Measurements from ENCODE around the gene ATP1B2. TPM values are rescaled to one million over a fixed set of nuclear protein-coding genes. Genes with fewer than 3 reads are reported as not detected.

Gene ATP1B2
- total RNA-seq, 3 donors from 2014 or later, result 0.41 to 8.7 (median 0.67) TPM

GRCh38 chr17:7613769-7614424, 36.8 kb upstream of the ATP1B2 start:
- H3K4me1 ChIP-seq (ENCODE audit: low read depth), result peaks cover 20% of the 10 kb centered on the region
- intact Hi-C loops (cut with DNase I, micrococcal nuclease), result no loop called here
- peak overlapping the region; percentile 67 for H3K4me3 ChIP-seq
- DNase-seq, result peak in 1 of 3 donors; percentile 57
- no peaks in the 10 kb centered on the region for H3K36me3 ChIP-seq (ENCODE audit: low read depth)
- no peak for TF ChIP-seq CTCF (IDR thresholded peaks at IDR 0.05)
- no peak for ATAC-seq
- H3K9me3 ChIP-seq, result no peaks in the 10 kb centered on the region

GRCh38 chr17:7614425-7615264, 36.1 kb upstream of the ATP1B2 start, which contains the start of gene FXR2:
Gene FXR2 (minus strand): TSS chr17:7614897. CDS start chr17:7614532, 365 bp downstream.
- Histone ChIP-seq H3K4me3 (peak within 1 kb of the TSS; percentile 67), H3K9me3 (no peaks in the 10 kb centered on the region), H3K36me3 (ENCODE audit: low read depth) (no peaks in the 10 kb centered on the region), H3K4me1 (ENCODE audit: low read depth) (peaks cover 20% of the 10 kb centered on the region)
- intact Hi-C loops (cut with DNase I, micrococcal nuclease), result no loop called here
- peak; percentile 95 for ATAC-seq
- TF ChIP-seq CTCF (IDR thresholded peaks at IDR 0.05), result peak; percentile 44
- peak; percentile 99 to 100 (median 100) for DNase-seq

- intact Hi-C loops (cut with DNase I, micrococcal nuclease), result no loop called here
- H3K4me3 ChIP-seq, result no peak overlapping the region
- no peaks in the 10 kb centered on the region for H3K9me3 ChIP-seq
- peaks cover 20% of the 10 kb centered on the region for H3K4me1 ChIP-seq (ENCODE audit: low read depth)
- H3K36me3 ChIP-seq (ENCODE audit: low read depth), result no peaks in the 10 kb centered on the region
- no peak for TF ChIP-seq CTCF (IDR thresholded peaks at IDR 0.05)
- DNase-seq (no peak), ATAC-seq (no peak)
These were observed 35.4 kb upstream of the ATP1B2 start for GRCh38 chr17:7615265-7615747.

GRCh38 chr17:7618608-7619007, 32.1 kb upstream of the ATP1B2 start:
- ATAC-seq (no peak), DNase-seq (no peak)
- no peak for TF ChIP-seq CTCF (IDR thresholded peaks at IDR 0.05)
- Histone ChIP-seq H3K4me3 (no peak overlapping the region), H3K9me3 (no peaks in the 10 kb centered on the region), H3K4me1 (ENCODE audit: low read depth) (peaks cover 3% of the 10 kb centered on the region), H3K36me3 (ENCODE audit: low read depth) (no peaks in the 10 kb centered on the region)
- intact Hi-C loops (cut with DNase I, micrococcal nuclease), result no loop called here

- ATAC-seq (no peak), DNase-seq (no peak)
- Histone ChIP-seq H3K9me3 (no peaks in the 10 kb centered on the region), H3K36me3 (ENCODE audit: low read depth) (no peaks in the 10 kb centered on the region), H3K4me1 (ENCODE audit: low read depth) (no peaks in the 10 kb centered on the region), H3K4me3 (no peak overlapping the region)
- intact Hi-C loops (cut with DNase I, micrococcal nuclease), result no loop called here
- no peak for TF ChIP-seq CTCF (IDR thresholded peaks at IDR 0.05)
These were observed 29.9 kb upstream of the ATP1B2 start for GRCh38 chr17:7620835-7621234.
